Measurements from ENCODE around the gene RBBP4. TPM values are rescaled to one million over a fixed set of nuclear protein-coding genes. Genes with fewer than 3 reads are reported as not detected.

The RBBP4 gene
- polyA plus RNA-seq, 2 donors, result 28.3 to 47.0 TPM

GRCh38 chr1:32728413-32729077 is 77.5 kb downstream of the RBBP4 start:
- Histone ChIP-seq H3K36me3 (ENCODE audit: control insufficient read depth in 2 of 2, insufficient read depth in 2 of 2, low read length in 1 of 2) (no peaks in the 10 kb centered on the region), H3K27ac (ENCODE audit: low read depth in 2 of 2, low read length in 1 of 2) (no peak overlapping the region), H3K4me3 (ENCODE audit: low read depth in 1 of 2, low read length in 2 of 2) (no peak overlapping the region), H3K4me1 (ENCODE audit: control insufficient read depth in 2 of 2, insufficient read depth in 2 of 2, low read length in 1 of 2) (peaks cover 2 to 13% of the 10 kb centered on the region in 2 donors), H3K27me3 (ENCODE audit: control insufficient read depth in 1 of 2, insufficient read depth in 2 of 2, low read length in 2 of 2) (no peaks in the 10 kb centered on the region), H3K9me3 (ENCODE audit: control insufficient read depth in 2 of 2, insufficient read depth in 1 of 2, low read depth in 1 of 2, low read length in 1 of 2) (no peaks in the 10 kb centered on the region)
- 84 to 86% methylated on average over 7 of the region's 7 CpGs for WGBS, 2 donors

- H3K27ac ChIP-seq (ENCODE audit: low read depth in 2 of 2, low read length in 1 of 2), result no peak overlapping the region
- H3K4me1 ChIP-seq (ENCODE audit: control insufficient read depth in 2 of 2, insufficient read depth in 2 of 2, low read length in 1 of 2), result peaks cover 2 to 12% of the 10 kb centered on the region in 2 donors
- no peaks in the 10 kb centered on the region for H3K9me3 ChIP-seq (ENCODE audit: control insufficient read depth in 2 of 2, insufficient read depth in 1 of 2, low read depth in 1 of 2, low read length in 1 of 2)
- no peak overlapping the region for H3K4me3 ChIP-seq (ENCODE audit: low read depth in 1 of 2, low read length in 2 of 2)
- WGBS, 2 donors, result 75 to 82% methylated on average over 14 of the region's 14 CpGs
- H3K27me3 ChIP-seq (ENCODE audit: control insufficient read depth in 1 of 2, insufficient read depth in 2 of 2, low read length in 2 of 2), result no peaks in the 10 kb centered on the region
- no peaks in the 10 kb centered on the region for H3K36me3 ChIP-seq (ENCODE audit: control insufficient read depth in 2 of 2, insufficient read depth in 2 of 2, low read length in 1 of 2)
Measured at GRCh38 chr1:32729254-32730046, 78.4 kb downstream of the RBBP4 start.

GRCh38 chr1:32733582-32734321 is 82.7 kb downstream of the RBBP4 start:
- 56% methylated on average over 9 of the region's 9 CpGs for WGBS, 2 donors
- H3K27me3 ChIP-seq (ENCODE audit: control insufficient read depth in 1 of 2, insufficient read depth in 2 of 2, low read length in 2 of 2), result no peaks in the 10 kb centered on the region
- H3K4me1 ChIP-seq (ENCODE audit: control insufficient read depth in 2 of 2, insufficient read depth in 2 of 2, low read length in 1 of 2), result peaks cover 5 to 8% of the 10 kb centered on the region in 2 donors
- H3K36me3 ChIP-seq (ENCODE audit: control insufficient read depth in 2 of 2, insufficient read depth in 2 of 2, low read length in 1 of 2), result no peaks in the 10 kb centered on the region
- H3K9me3 ChIP-seq (ENCODE audit: control insufficient read depth in 2 of 2, insufficient read depth in 1 of 2, low read depth in 1 of 2, low read length in 1 of 2), result no peaks in the 10 kb centered on the region
- H3K4me3 ChIP-seq (ENCODE audit: low read depth in 1 of 2, low read length in 2 of 2), result no peak overlapping the region
- H3K27ac ChIP-seq (ENCODE audit: low read depth in 2 of 2, low read length in 1 of 2), result no peak overlapping the region

Other genes with a start within 250 kb of the RBBP4 start
- gene ZBTB8B, start 186.1 kb upstream of the RBBP4 start, polyA plus RNA-seq, result not detected
- gene ZBTB8A, start 111.8 kb upstream of the RBBP4 start, polyA plus RNA-seq, result 1 to 10 TPM; 1.1 to 1.9 TPM
- gene ZBTB8OS, start 658 bp upstream of the RBBP4 start, polyA plus RNA-seq, result 10 to 100 TPM; 40.2 to 41.8 TPM
- gene SYNC, start 51.6 kb downstream of the RBBP4 start, polyA plus RNA-seq, result 1 to 10 TPM; 2.8 to 4.9 TPM
- gene YARS1, start 166.2 kb downstream of the RBBP4 start, polyA plus RNA-seq, result 10 to 100 TPM; 33.2 to 52.2 TPM
- 10 to 100 TPM in 1 of 2 donors, 1 to 10 TPM in 1; 4.6 to 11.4 TPM for gene S100PBP, start 166.4 kb downstream of the RBBP4 start, polyA plus RNA-seq
- under 1 TPM; 0.53 to 0.90 TPM for gene FNDC5, start 219.7 kb downstream of the RBBP4 start, polyA plus RNA-seq
- under 1 TPM in 1 of 2 donors, not detected in 1; 0.15 TPM for gene HPCA, start 235.3 kb downstream of the RBBP4 start, polyA plus RNA-seq